Measurements from ENCODE around the gene SPANXD.
"Not testable (repeated sequence)": the region's sequence is repeated elsewhere in the genome, so short reads cannot be mapped to it uniquely, and the experiment has no call there.

Gene SPANXD

DNA sequence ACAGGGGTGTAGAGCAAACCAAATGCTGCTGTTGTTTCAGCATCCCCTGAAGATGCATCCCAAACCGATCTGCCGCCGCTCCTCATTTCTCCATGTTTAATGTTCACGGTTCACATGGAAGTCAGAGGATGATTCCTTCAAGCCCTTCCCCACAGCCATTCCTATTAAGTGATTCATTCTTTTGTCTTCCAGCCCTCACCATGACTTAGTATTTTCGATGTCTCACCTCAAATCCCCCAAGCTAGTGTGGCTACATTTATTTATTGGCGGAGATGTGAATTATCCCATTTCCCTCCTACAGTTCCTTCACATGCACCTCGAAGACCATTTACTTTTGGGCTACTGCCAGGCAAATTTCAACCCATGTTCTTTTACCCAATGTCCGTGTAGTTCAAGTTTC lies at the start of gene SPANXD:
TSS of gene SPANXD (minus strand) at position 101 of the 400 bp plus-strand sequence. CDS start 334 bp downstream, outside the sequence.
- not testable (repeated sequence) for DNase-seq (ENCODE audit: low read depth)

GRCh38 chrX:141742666-141743065 lies 44.1 kb upstream of the SPANXD start:
- no peak for DNase-seq (ENCODE audit: low read depth)

DNA sequence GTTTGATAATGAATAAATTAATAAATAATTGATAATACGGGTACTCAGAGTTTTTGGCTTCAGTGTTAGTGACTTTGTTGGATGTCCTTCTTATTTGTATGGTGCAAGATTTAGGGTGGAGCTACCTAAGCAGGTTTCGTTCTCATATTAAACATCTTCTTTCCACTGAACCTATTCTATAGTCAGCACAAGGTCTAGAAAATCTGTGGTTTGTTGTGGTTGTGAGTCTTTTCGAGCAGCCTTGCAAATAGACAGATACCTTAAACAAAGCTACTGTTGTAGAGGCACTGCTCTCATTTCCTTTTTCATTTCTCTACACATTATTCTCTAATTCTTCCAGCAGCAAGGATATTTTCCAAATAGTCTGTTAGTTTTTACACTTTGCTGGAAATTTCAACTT lies 38.1 kb upstream of the SPANXD start:
- no peak for DNase-seq (ENCODE audit: low read depth)

GRCh38 chrX:141733371-141733770 lies 34.8 kb upstream of the SPANXD start:
- peak; percentile 40 for DNase-seq (ENCODE audit: low read depth)

GRCh38 chrX:141732031-141732430 lies 33.5 kb upstream of the SPANXD start:
- DNase-seq (ENCODE audit: low read depth): no peak

- DNase-seq (ENCODE audit: low read depth): no peak
Measured at GRCh38 chrX:141724186-141724585, 25.6 kb upstream of the SPANXD start.

DNA sequence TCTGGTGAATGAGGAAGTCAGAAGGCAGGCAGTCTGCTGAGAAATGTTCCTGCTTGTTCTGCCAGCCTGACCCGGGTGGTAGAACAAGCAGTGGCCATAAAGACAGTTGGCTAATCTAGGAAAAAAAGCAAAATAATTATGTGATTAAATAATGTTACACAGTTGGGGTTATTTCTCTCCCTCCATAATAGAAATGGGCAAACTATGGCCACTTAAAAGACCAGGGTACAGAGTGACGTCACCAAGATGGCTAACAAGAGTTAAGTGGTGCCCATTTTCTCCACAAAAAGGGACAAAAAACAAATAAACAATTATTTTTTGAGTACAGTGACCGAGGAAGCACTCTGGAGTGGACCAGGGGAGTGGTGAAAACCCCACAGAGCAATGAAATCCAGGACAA lies 16.1 kb upstream of the SPANXD start:
- DNase-seq (ENCODE audit: low read depth): no peak

DNA sequence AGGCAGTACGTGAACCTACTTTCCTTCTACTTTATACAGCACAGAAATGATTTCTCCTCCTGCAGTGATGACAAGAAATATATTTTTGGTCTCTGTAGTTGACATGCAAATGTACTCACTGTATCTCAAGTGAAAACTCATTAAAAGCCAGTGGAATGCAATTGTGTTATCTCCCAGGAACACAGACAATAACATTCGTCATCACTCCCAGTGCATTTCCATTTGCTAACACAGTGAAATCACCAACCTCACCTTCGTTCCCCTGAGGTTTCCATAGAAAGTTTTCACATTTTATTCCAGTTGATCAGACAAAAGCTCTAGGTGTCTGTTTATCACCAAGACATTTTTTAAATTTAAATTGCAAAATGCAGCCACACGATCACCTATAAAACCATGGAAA lies 2.5 kb upstream of the SPANXD start:
- DNase-seq (ENCODE audit: low read depth): no peak

- DNase-seq (ENCODE audit: low read depth): no peak
Measured at GRCh38 chrX:141673946-141674345, 24.6 kb downstream of the SPANXD start.

- DNase-seq (ENCODE audit: low read depth): no peak
Measured at GRCh38 chrX:141669689-141670088, 28.9 kb downstream of the SPANXD start.

DNA sequence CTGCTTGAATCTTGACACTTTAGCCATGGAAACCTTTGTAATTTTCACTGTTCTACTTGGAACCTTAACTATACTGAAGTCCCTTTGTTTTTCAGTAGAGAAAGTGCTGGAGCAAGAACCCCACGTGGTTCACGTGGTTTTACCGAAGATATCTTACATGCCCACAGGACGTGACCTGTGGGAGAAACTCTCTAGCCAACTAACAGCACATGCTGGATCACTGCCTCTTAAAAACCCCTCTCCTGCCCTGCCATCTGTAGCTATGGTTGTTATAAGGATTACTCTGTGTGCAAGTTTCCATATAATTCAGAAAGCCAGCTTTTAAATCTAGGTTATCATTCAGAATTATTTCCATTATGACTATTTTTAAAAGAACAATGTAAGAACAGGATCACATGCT lies 30.2 kb downstream of the SPANXD start:
- DNase-seq (ENCODE audit: low read depth): no peak

- DNase-seq (ENCODE audit: low read depth): no peak
Measured at GRCh38 chrX:141662781-141663180, 35.8 kb downstream of the SPANXD start.

DNA sequence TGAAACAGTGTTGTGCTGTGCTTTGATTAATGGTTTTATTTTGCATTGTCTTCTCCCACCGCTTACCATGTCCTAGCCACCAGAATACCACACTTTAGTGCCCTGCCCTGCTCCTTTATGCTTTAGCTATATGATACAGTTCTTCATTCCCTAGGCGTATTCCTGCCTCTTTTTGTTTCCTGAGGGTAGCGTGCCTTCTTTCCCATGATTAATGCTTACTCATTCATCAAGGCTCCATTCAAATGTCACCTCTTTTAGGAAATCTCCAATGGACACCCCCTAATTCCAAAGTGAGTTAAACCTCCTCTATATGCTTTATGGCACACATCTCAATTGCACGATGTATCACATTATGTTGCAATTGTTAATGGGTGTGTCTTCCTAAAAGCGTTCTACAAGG lies 46.3 kb downstream of the SPANXD start:
- no peak for DNase-seq (ENCODE audit: low read depth)
